COLO668 (cell line): ENCODE results near the gene UBTD1.
"Not testable (repeated sequence)": the region's sequence is repeated elsewhere in the genome, so short reads cannot be mapped to it uniquely, and the experiment has no call there.

Source experiments
- DNase-seq: peaks from one replicate; lab custom pipeline; 2025; ENCODE audit not compliant: unreplicated experiment; lab: John Stamatoyannopoulos, UW

UBTD1 gene

GRCh38 chr10:97514344-97514743, 15.6 kb downstream of the UBTD1 start:
- no peak for DNase-seq

GRCh38 chr10:97515271-97515978, 16.7 kb downstream of the UBTD1 start:
- DNase-seq = no peak

- no peak for DNase-seq
Observed at GRCh38 chr10:97517096-97517750, 18.5 kb downstream of the UBTD1 start.

- DNase-seq = no peak
Observed at GRCh38 chr10:97517778-97518300, 19.1 kb downstream of the UBTD1 start.

- peak; percentile 55 for DNase-seq
Observed at GRCh38 chr10:97518301-97519043, 19.7 kb downstream of the UBTD1 start.

- no peak for DNase-seq
Observed at GRCh38 chr10:97519342-97519741, 20.6 kb downstream of the UBTD1 start.

- DNase-seq = no peak
Observed at GRCh38 chr10:97520520-97520919, 21.8 kb downstream of the UBTD1 start.

- DNase-seq = no peak
Observed at GRCh38 chr10:97520978-97521761, 22.4 kb downstream of the UBTD1 start.

GRCh38 chr10:97522071-97522470, 23.3 kb downstream of the UBTD1 start:
- DNase-seq = no peak

- DNase-seq = no peak
Observed at GRCh38 chr10:97522937-97523336, 24.2 kb downstream of the UBTD1 start.

GRCh38 chr10:97525086-97525485, 26.4 kb downstream of the UBTD1 start:
- DNase-seq = no peak

GRCh38 chr10:97525683-97526110, 27.0 kb downstream of the UBTD1 start:
- no peak for DNase-seq

- not testable (repeated sequence) for DNase-seq
Observed at GRCh38 chr10:97528876-97529275, 30.2 kb downstream of the UBTD1 start.

- DNase-seq = no peak
Observed at GRCh38 chr10:97529685-97530465, 31.2 kb downstream of the UBTD1 start.

- DNase-seq = no peak
Observed at GRCh38 chr10:97531401-97531986, 32.8 kb downstream of the UBTD1 start.

GRCh38 chr10:97532935-97533671, 34.4 kb downstream of the UBTD1 start:
- peak; percentile 11 for DNase-seq

- DNase-seq = no peak
Observed at GRCh38 chr10:97533888-97534287, 35.2 kb downstream of the UBTD1 start.

- DNase-seq = peak; percentile 14
Observed at GRCh38 chr10:97534746-97535367, 36.1 kb downstream of the UBTD1 start.
